PC-9 (cell line): ENCODE measurements around the gene APOM. TPM values are rescaled to one million over a fixed set of nuclear protein-coding genes. Genes with fewer than 3 reads are reported as not detected.

Experiments used
- BruUV-seq: library from RNA; stranded (reverse); fragments of 400-500 nt; replicated peaks from 2 replicates; lab custom pipeline; 2021; lab: Mats Ljungman, UMichigan
- CTCF ChIA-PET: fragments of 300-600 bp; sonication (Branson Sonifier 250); formaldehyde crosslinking; loops from one replicate; lab custom pipeline; 2022; ENCODE audit warnings: antibody characterized with exemption; lab: Charles Lee
- POLR2A ChIA-PET: fragments of 300-600 bp; sonication (Branson Sonifier 250); formaldehyde crosslinking; loops from one replicate; lab custom pipeline; 2022; ENCODE audit warnings: antibody characterized with exemption; ENCODE audit not compliant: unreplicated experiment; lab: Charles Lee
- DNase-seq, 2 experiments: peaks; one replicate each; pipeline versions ENCODE4 v3.0.0 to v3.0.0-alpha.2; 2015 to 2022; ENCODE audit warnings: mixed read lengths in 1 of 2
- H2AFZ ChIP-seq: fragments of 200-600 bp; sonication (generic); 2 replicates; pipeline ENCODE4 v1.8.1; 2017; ENCODE audit warnings: antibody characterized with exemption
- H3F3A ChIP-seq: fragments of 200-600 bp; sonication (generic); 2 replicates; pipeline ENCODE4 v1.8.1; 2017; ENCODE audit warnings: antibody characterized with exemption, mild to moderate bottlenecking, low read depth; ENCODE audit not compliant: insufficient read depth
- H3K27ac ChIP-seq: fragments of 200-600 bp; sonication (generic); 2 replicates; pipeline ENCODE4 v1.6.1; 2016; ENCODE audit warnings: mixed run types
- H3K27me3 ChIP-seq: fragments of 200-600 bp; sonication (generic); 2 replicates; pipeline ENCODE4 v1.6.1; 2016; ENCODE audit warnings: low read depth, mixed run types; ENCODE audit not compliant: insufficient read depth
- H3K36me3 ChIP-seq: fragments of 200-600 bp; sonication (generic); 2 replicates; pipeline ENCODE4 v1.6.1; 2016; ENCODE audit warnings: low read depth, mixed run types
- H3K4me1 ChIP-seq: fragments of 200-600 bp; sonication (generic); replicated peaks from 2 replicates; pipeline ENCODE4 v1.6.1; 2016; ENCODE audit warnings: mixed run types; ENCODE audit not compliant: insufficient read depth
- H3K4me2 ChIP-seq: fragments of 200-600 bp; sonication (generic); 2 replicates; pipeline ENCODE4 v1.6.1; 2017; ENCODE audit warnings: mixed run types
- H3K4me3 ChIP-seq: fragments of 200-600 bp; sonication (generic); 2 replicates; pipeline ENCODE4 v1.6.1; 2016; ENCODE audit warnings: mixed run types
- H3K79me2 ChIP-seq: fragments of 200-600 bp; sonication (generic); 2 replicates; pipeline ENCODE4 v1.6.1; 2017; ENCODE audit warnings: low read depth, mixed run types
- H3K9me2 ChIP-seq: fragments of 200-600 bp; sonication (generic); 2 replicates; pipeline ENCODE4 v1.8.1; 2017; ENCODE audit warnings: mild to moderate bottlenecking; ENCODE audit not compliant: insufficient read depth
- H3K9me3 ChIP-seq: fragments of 200-600 bp; sonication (generic); 2 replicates; pipeline ENCODE4 v1.8.1; 2016; ENCODE audit warnings: low read depth; ENCODE audit not compliant: insufficient read depth
- H4K20me1 ChIP-seq: fragments of 200-600 bp; sonication (generic); 2 replicates; pipeline ENCODE4 v1.8.1; 2017; ENCODE audit not compliant: insufficient read depth
- CTCF ChIP-seq: fragments of 200-600 bp; sonication (generic); conservative IDR thresholded peaks from 2 replicates; pipeline ENCODE4 v1.6.1; 2017; ENCODE audit warnings: mixed run types, antibody characterized with exemption, mild to moderate bottlenecking, moderate library complexity
- EZH2 ChIP-seq: fragments of 200-600 bp; sonication (generic); IDR thresholded peaks from 2 replicates; pipeline ENCODE4 v1.8.0; 2017; ENCODE audit warnings: antibody characterized with exemption, low read depth
- intact Hi-C: fragments of 100-400 bp; cut with micrococcal nuclease; formaldehyde crosslinking; loops from one replicate; pipeline ENCODE4 v1.10.0; 2022; ENCODE audit not compliant: unreplicated experiment
- total RNA-seq: library from RNA; stranded (reverse); gene quantifications from 2 replicates; pipeline ENCODE4 v1.2.3, GENCODE V29; 2021

APOM gene
- total RNA-seq, 1 experiment from 2014 or later = 2.9 TPM

- Histone ChIP-seq H3K27me3 (no peaks in the 10 kb centered on the region), H3K27ac (no peak overlapping the region), H3K4me3 (peak overlapping the region; percentile 87; the same call in 1 of the 2 replicates), H4K20me1 (peaks cover 3% of the 10 kb centered on the region; the same call in 1 of the 2 replicates), H3K4me2 (peak overlapping the region; percentile 87), H3K36me3 (peaks cover 50% of the 10 kb centered on the region), H3K9me2 (no peaks in the 10 kb centered on the region), H3K79me2 (peaks cover 51% of the 10 kb centered on the region), H3K4me1 (peaks cover 20% of the 10 kb centered on the region), H2AFZ (no peak overlapping the region), H3K9me3 (no peaks in the 10 kb centered on the region), H3F3A (peaks cover 37% of the 10 kb centered on the region)
- ChIA-PET POLR2A (interaction anchor here (0.6 to 0.7 kb wide), 3 partner anchors 30 to 540 kb away, joined by 3 to 8 read pairs (median 6); partner anchors contain the start of gene APOM), CTCF (interaction anchor here (0.5 kb wide), 1 partner anchor 21 kb away, joined by 5 read pairs; no protein-coding TSS in a partner anchor)
- BruUV-seq = no TSS peak
- no peak for TF ChIP-seq CTCF
- no peak for TF ChIP-seq EZH2
- DNase-seq = no peak
- intact Hi-C loops = no loop called here
Observed at GRCh38 chr6:31622684-31623091, 33.0 kb upstream of the APOM start.

- H4K20me1 ChIP-seq = peaks cover 3% of the 10 kb centered on the region; the same call in 1 of the 2 replicates
- intact Hi-C loops = no loop called here
- H3K36me3 ChIP-seq = peaks cover 62% of the 10 kb centered on the region
- H3F3A ChIP-seq = peaks cover 37% of the 10 kb centered on the region
- peaks cover 51% of the 10 kb centered on the region for H3K79me2 ChIP-seq
- H3K4me2 ChIP-seq = no peak overlapping the region
- DNase-seq = no peak
- no peak overlapping the region for H3K4me3 ChIP-seq
- no TSS peak for BruUV-seq
- TF ChIP-seq CTCF (no peak), EZH2 (no peak)
- no peaks in the 10 kb centered on the region for H3K27me3 ChIP-seq
- no peak overlapping the region for H3K27ac ChIP-seq
- H3K4me1 ChIP-seq = peaks cover 20% of the 10 kb centered on the region
- POLR2A ChIA-PET = interaction anchor here (0.7 kb wide), 1 partner anchor 92 kb away, joined by 5 read pairs; no protein-coding TSS in a partner anchor
- no peaks in the 10 kb centered on the region for H3K9me3 ChIP-seq
- H3K9me2 ChIP-seq = no peaks in the 10 kb centered on the region
- no peak overlapping the region for H2AFZ ChIP-seq
- CTCF ChIA-PET = no interaction called here
Observed at GRCh38 chr6:31624070-31624469, 31.6 kb upstream of the APOM start.

- Histone ChIP-seq H3K36me3 (peaks cover 68% of the 10 kb centered on the region), H2AFZ (no peak overlapping the region), H3K9me2 (no peaks in the 10 kb centered on the region), H3K4me1 (peaks cover 10% of the 10 kb centered on the region), H3K9me3 (no peaks in the 10 kb centered on the region), H3K27me3 (no peaks in the 10 kb centered on the region), H3K4me2 (no peak overlapping the region), H3K79me2 (peaks cover 37% of the 10 kb centered on the region), H3K27ac (no peak overlapping the region), H3K4me3 (no peak overlapping the region), H4K20me1 (peaks cover 5% of the 10 kb centered on the region; the same call in 1 of the 2 replicates), H3F3A (peaks cover 39% of the 10 kb centered on the region)
- BruUV-seq = no TSS peak
- ChIA-PET CTCF (no interaction called here), POLR2A (interaction anchor here (0.7 kb wide), 1 partner anchor 21 kb away, joined by 3 read pairs; no protein-coding TSS in a partner anchor)
- intact Hi-C loops = no loop called here
- TF ChIP-seq CTCF (no peak), EZH2 (no peak)
- no peak for DNase-seq
Observed at GRCh38 chr6:31626952-31627351, 28.7 kb upstream of the APOM start.
